Fibroblast of lung (primary cell): Measurements from ENCODE around the gene CSNK2A2.

Experiments
- EZH2 ChIP-seq: IDR thresholded peaks from 2 replicates; pipeline ENCODE4 v1.5.1; 2012; ENCODE audit warnings: low read length, control low read depth, mild to moderate bottlenecking; ENCODE audit errors: missing control alignments
- TF ChIP-seq, protein P1 (sequence below), 2 donors: IDR thresholded peaks in 1 of 2; conservative IDR thresholded peaks in 1 of 2; 1 replicate in 1 of 2; 2 replicates in 1 of 2; pipeline ENCODE4 v1.5.1; 2011 to 2012; ENCODE audit warnings: low read length in 2 of 2, control low read depth in 1 of 2, inconsistent platforms in 1 of 2, low read depth in 1 of 2, mild to moderate bottlenecking in 1 of 2

DNA sequence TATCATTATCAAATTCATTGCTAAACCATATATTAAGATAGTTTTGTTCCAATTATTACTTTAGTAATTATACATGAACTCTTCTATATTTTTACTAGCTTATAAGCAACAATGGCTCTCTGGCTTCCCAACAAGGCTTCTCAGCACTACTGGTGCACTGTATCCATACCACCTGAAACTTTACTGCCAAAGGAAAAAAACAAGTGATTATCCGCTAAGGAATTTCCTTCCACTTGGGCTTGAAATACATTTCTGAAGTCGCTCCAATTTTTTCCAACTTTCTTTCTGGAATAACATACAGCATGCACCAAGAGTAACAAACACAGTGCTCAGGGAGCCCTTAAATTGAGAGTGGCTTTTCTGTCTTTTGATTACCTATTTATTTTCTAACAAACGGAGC is 2.1 kb downstream of the CSNK2A2 start:
- TF ChIP-seq, protein P1, sequence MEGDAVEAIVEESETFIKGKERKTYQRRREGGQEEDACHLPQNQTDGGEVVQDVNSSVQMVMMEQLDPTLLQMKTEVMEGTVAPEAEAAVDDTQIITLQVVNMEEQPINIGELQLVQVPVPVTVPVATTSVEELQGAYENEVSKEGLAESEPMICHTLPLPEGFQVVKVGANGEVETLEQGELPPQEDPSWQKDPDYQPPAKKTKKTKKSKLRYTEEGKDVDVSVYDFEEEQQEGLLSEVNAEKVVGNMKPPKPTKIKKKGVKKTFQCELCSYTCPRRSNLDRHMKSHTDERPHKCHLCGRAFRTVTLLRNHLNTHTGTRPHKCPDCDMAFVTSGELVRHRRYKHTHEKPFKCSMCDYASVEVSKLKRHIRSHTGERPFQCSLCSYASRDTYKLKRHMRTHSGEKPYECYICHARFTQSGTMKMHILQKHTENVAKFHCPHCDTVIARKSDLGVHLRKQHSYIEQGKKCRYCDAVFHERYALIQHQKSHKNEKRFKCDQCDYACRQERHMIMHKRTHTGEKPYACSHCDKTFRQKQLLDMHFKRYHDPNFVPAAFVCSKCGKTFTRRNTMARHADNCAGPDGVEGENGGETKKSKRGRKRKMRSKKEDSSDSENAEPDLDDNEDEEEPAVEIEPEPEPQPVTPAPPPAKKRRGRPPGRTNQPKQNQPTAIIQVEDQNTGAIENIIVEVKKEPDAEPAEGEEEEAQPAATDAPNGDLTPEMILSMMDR (conservative IDR thresholded peaks at IDR 0.05 in 1 of 2, IDR thresholded peaks at IDR 0.05 in 1 of 2; ENCODE audit: low read depth in 1 of 2, low read length in 2 of 2) = no peak
- no peak for TF ChIP-seq EZH2
